ENCODE measurements around the gene FOXA2. TPM values are rescaled to one million over a fixed set of nuclear protein-coding genes. Genes with fewer than 3 reads are reported as not detected.

Gene FOXA2
- total RNA-seq, 1 experiment from 2014 or later = 14.4 TPM

- H3K9me3 ChIP-seq (ENCODE audit: low read length) = no peaks in the 10 kb centered on the region
- no TSS peak for BruUV-seq (replicated peaks)
- no peaks in the 10 kb centered on the region for H3K4me1 ChIP-seq (ENCODE audit: insufficient read depth, low read length)
- H3K4me3 ChIP-seq (ENCODE audit: low read length) = no peak overlapping the region
- ChIA-PET CTCF (no interaction called here), POLR2A (ENCODE audit: unreplicated experiment) (no interaction called here)
- H4K20me1 ChIP-seq (ENCODE audit: low read length) = no peaks in the 10 kb centered on the region
- DNase-seq (no peak), ATAC-seq (no peak)
- no peak overlapping the region for H3K27ac ChIP-seq (ENCODE audit: low read length)
- H3K79me2 ChIP-seq (ENCODE audit: low read length) = no peaks in the 10 kb centered on the region
- no peak overlapping the region for H2AFZ ChIP-seq (ENCODE audit: low read length)
- no peak overlapping the region for H3K4me2 ChIP-seq (ENCODE audit: low read length)
- peaks cover 38% of the 10 kb centered on the region for H3K27me3 ChIP-seq (ENCODE audit: low read length)
- intact Hi-C loops (cut with micrococcal nuclease) = no loop called here
- H3K9me2 ChIP-seq (replicated peaks; ENCODE audit: low read length) = 0 out of 2 replicates have a peak, but pooled peaks cover 3% of the 10 kb centered on the region
- H3K36me3 ChIP-seq (ENCODE audit: low read depth, low read length) = no peaks in the 10 kb centered on the region
- no peaks in the 10 kb centered on the region for H3F3A ChIP-seq (ENCODE audit: low read length, unreplicated experiment)
- H3K9ac ChIP-seq (ENCODE audit: low read length) = no peak overlapping the region
- no peak for TF ChIP-seq CTCF (conservative IDR thresholded peaks at IDR 0.05; ENCODE audit: low read depth, low read length)
- no peak for TF ChIP-seq EZH2phosphoT487 (IDR thresholded peaks at IDR 0.05; ENCODE audit: borderline replicate concordance, low read length)
- TF ChIP-seq EZH2 (IDR thresholded peaks at IDR 0.05; ENCODE audit: low read length, unreplicated experiment) = no peak
These were observed 47.2 kb downstream of the FOXA2 start for GRCh38 chr20:22536956-22537756.

GRCh38 chr20:22536141-22536828, 48.1 kb downstream of the FOXA2 start:
- no peak overlapping the region for H3K4me2 ChIP-seq (ENCODE audit: low read length)
- no peaks in the 10 kb centered on the region for H3K9me3 ChIP-seq (ENCODE audit: low read length)
- H3K27ac ChIP-seq (ENCODE audit: low read length) = no peak overlapping the region
- H3K4me1 ChIP-seq (ENCODE audit: insufficient read depth, low read length) = no peaks in the 10 kb centered on the region
- no peaks in the 10 kb centered on the region for H3K79me2 ChIP-seq (ENCODE audit: low read length)
- no peak overlapping the region for H3K4me3 ChIP-seq (ENCODE audit: low read length)
- POLR2A ChIA-PET (ENCODE audit: unreplicated experiment) = no interaction called here
- no peaks in the 10 kb centered on the region for H3F3A ChIP-seq (ENCODE audit: low read length, unreplicated experiment)
- ATAC-seq (no peak), DNase-seq (no peak)
- CTCF ChIA-PET = no interaction called here
- H3K27me3 ChIP-seq (ENCODE audit: low read length) = peaks cover 31% of the 10 kb centered on the region
- TF ChIP-seq EZH2 (IDR thresholded peaks at IDR 0.05; ENCODE audit: low read length, unreplicated experiment) (no peak), CTCF (conservative IDR thresholded peaks at IDR 0.05; ENCODE audit: low read depth, low read length) (no peak), EZH2phosphoT487 (IDR thresholded peaks at IDR 0.05; ENCODE audit: borderline replicate concordance, low read length) (no peak)
- H3K36me3 ChIP-seq (ENCODE audit: low read depth, low read length) = no peaks in the 10 kb centered on the region
- no peak overlapping the region for H3K9ac ChIP-seq (ENCODE audit: low read length)
- H2AFZ ChIP-seq (ENCODE audit: low read length) = no peak overlapping the region
- BruUV-seq (replicated peaks) = no TSS peak
- no peaks in the 10 kb centered on the region for H4K20me1 ChIP-seq (ENCODE audit: low read length)
- intact Hi-C loops (cut with micrococcal nuclease) = no loop called here
- H3K9me2 ChIP-seq (replicated peaks; ENCODE audit: low read length) = 0 out of 2 replicates have a peak, but pooled peaks cover 3% of the 10 kb centered on the region

GRCh38 chr20:22535483-22535882, 48.9 kb downstream of the FOXA2 start:
- no peaks in the 10 kb centered on the region for H3K9me3 ChIP-seq (ENCODE audit: low read length)
- no peak for TF ChIP-seq EZH2 (IDR thresholded peaks at IDR 0.05; ENCODE audit: low read length, unreplicated experiment)
- TF ChIP-seq EZH2phosphoT487 (IDR thresholded peaks at IDR 0.05; ENCODE audit: borderline replicate concordance, low read length) = no peak
- TF ChIP-seq CTCF (conservative IDR thresholded peaks at IDR 0.05; ENCODE audit: low read depth, low read length) = no peak
- ChIA-PET POLR2A (ENCODE audit: unreplicated experiment) (no interaction called here), CTCF (no interaction called here)
- no peaks in the 10 kb centered on the region for H4K20me1 ChIP-seq (ENCODE audit: low read length)
- intact Hi-C loops (cut with micrococcal nuclease) = no loop called here
- no peak overlapping the region for H3K27ac ChIP-seq (ENCODE audit: low read length)
- 0 out of 2 replicates have a peak, but pooled peaks cover 3% of the 10 kb centered on the region for H3K9me2 ChIP-seq (replicated peaks; ENCODE audit: low read length)
- DNase-seq = no peak
- H3K27me3 ChIP-seq (ENCODE audit: low read length) = peaks cover 23% of the 10 kb centered on the region; the same call in 1 of the 2 replicates
- no peak overlapping the region for H3K9ac ChIP-seq (ENCODE audit: low read length)
- no peak for ATAC-seq
- H3K4me1 ChIP-seq (ENCODE audit: insufficient read depth, low read length) = no peaks in the 10 kb centered on the region
- H3K4me2 ChIP-seq (ENCODE audit: low read length) = no peak overlapping the region
- H2AFZ ChIP-seq (ENCODE audit: low read length) = no peak overlapping the region
- H3K79me2 ChIP-seq (ENCODE audit: low read length) = no peaks in the 10 kb centered on the region
- no peaks in the 10 kb centered on the region for H3K36me3 ChIP-seq (ENCODE audit: low read depth, low read length)
- no peaks in the 10 kb centered on the region for H3F3A ChIP-seq (ENCODE audit: low read length, unreplicated experiment)
- no peak overlapping the region for H3K4me3 ChIP-seq (ENCODE audit: low read length)
- BruUV-seq (replicated peaks) = no TSS peak

Measured in PC-3 (cell line).